GM12872 (cell line): ENCODE data around the gene ACAN.

ENCODE experiments used
- TF ChIP-seq, protein P1 (sequence below): IDR thresholded peaks from 3 replicates; pipeline ENCODE4 v1.5.1; 2011; ENCODE audit warnings: low read depth, mild to moderate bottlenecking, low read length, moderate library complexity; ENCODE audit not compliant: insufficient read depth

Gene ACAN

GRCh38 chr15:88841236-88841635 is 38.0 kb downstream of the ACAN start:
- TF ChIP-seq, protein P1, sequence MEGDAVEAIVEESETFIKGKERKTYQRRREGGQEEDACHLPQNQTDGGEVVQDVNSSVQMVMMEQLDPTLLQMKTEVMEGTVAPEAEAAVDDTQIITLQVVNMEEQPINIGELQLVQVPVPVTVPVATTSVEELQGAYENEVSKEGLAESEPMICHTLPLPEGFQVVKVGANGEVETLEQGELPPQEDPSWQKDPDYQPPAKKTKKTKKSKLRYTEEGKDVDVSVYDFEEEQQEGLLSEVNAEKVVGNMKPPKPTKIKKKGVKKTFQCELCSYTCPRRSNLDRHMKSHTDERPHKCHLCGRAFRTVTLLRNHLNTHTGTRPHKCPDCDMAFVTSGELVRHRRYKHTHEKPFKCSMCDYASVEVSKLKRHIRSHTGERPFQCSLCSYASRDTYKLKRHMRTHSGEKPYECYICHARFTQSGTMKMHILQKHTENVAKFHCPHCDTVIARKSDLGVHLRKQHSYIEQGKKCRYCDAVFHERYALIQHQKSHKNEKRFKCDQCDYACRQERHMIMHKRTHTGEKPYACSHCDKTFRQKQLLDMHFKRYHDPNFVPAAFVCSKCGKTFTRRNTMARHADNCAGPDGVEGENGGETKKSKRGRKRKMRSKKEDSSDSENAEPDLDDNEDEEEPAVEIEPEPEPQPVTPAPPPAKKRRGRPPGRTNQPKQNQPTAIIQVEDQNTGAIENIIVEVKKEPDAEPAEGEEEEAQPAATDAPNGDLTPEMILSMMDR, result no peak

DNA sequence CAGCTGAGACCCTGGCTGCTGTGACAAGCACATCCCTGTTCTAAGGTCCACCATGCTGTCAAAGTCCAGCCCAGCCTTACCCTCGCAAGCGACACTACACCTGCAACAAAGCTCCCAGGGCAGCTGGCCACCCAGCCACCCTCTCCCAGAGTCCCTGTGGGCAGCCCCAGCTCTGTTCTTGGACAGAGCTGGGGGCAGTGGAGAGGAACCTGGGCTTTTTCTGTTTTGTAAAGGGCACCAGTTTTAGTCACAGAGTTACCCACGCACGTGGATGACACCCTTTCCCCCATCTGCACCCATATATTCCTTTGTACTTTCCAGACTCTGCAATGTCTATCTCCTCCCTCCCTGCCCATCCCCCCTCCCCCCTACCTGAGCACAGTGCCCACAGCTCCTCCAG is 38.9 kb downstream of the ACAN start:
- TF ChIP-seq, protein P1, result no peak

DNA sequence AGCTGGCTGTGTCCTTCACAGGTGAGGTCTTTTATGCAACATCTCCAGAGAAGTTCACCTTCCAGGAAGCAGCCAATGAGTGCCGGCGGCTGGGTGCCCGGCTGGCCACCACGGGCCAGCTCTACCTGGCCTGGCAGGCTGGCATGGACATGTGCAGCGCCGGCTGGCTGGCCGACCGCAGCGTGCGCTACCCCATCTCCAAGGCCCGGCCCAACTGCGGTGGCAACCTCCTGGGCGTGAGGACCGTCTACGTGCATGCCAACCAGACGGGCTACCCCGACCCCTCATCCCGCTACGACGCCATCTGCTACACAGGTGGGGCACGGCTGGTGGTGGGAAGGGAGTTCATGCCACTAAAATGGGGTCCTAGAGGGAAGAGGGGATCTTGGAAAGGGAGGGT is 40.1 kb downstream of the ACAN start:
- TF ChIP-seq, protein P1, result no peak

DNA sequence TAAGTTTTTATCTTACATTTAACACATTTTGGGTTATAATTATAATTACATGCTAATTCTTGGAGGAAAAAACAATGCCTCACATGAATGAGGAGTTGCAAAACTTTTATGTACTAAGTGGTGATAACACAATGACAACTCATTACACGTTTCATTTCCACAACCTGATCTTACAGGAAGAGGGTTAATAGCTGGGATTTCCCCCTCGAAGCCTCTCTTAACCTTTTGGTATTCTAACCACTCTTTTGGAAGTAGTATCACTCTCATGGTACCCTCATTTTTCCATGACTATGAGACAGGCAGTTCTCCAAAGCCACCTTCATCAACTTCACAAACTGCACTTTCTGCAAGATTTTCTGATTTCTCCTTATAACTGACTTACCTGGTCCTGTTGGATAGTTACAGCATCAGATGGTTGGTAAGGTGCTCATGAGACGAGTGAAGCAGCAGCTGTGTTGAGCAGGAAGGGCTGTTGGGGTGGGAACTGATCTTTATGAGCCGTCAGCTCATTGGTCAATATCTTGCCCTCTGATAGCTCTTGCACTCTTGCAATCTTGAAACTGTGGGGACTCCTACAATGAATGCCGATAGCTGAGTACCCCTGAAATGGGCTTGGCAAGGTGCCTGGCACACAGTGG is 41.6 kb downstream of the ACAN start:
- TF ChIP-seq, protein P1, result no peak

- TF ChIP-seq, protein P1, result no peak
These were observed 42.4 kb downstream of the ACAN start for GRCh38 chr15:88845616-88846015.

GRCh38 chr15:88847144-88847543 is 43.9 kb downstream of the ACAN start:
- TF ChIP-seq, protein P1, result no peak

DNA sequence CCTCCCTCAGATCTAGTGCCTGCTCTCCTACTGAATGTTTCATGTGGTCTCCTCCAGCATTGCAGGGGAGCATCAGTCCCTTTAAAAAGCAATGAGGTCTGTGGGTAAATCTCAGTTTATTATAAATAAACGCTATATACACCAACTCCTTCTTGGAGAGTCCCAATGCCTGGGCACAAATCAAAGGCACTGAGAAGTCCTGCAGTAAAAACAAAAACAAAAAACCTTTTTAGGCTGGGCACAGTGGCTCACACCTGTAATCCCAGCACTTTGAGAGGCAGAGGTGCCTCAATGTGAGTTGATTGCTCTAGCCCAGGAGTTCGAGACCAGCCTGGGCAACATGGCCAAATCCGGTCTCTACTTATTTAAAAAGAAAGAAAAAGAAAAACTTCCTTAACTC is 45.0 kb downstream of the ACAN start:
- TF ChIP-seq, protein P1, result no peak
